DND-41 (cell line): ENCODE data around the gene RNF152.

ENCODE experiments used
- EZH2 ChIP-seq: IDR thresholded peaks from 3 replicates; pipeline ENCODE4 v1.6.1; 2012; ENCODE audit warnings: borderline replicate concordance, low read depth, mild to moderate bottlenecking, moderate library complexity, low read length, inconsistent platforms; ENCODE audit not compliant: severe bottlenecking
- TF ChIP-seq, protein P1 (sequence below): IDR thresholded peaks from 2 replicates; pipeline ENCODE4 v1.5.1; 2012; ENCODE audit warnings: borderline replicate concordance, low read length, moderate library complexity, mild to moderate bottlenecking; ENCODE audit not compliant: poor library complexity, severe bottlenecking; ENCODE audit errors: extremely low read depth

DNA sequence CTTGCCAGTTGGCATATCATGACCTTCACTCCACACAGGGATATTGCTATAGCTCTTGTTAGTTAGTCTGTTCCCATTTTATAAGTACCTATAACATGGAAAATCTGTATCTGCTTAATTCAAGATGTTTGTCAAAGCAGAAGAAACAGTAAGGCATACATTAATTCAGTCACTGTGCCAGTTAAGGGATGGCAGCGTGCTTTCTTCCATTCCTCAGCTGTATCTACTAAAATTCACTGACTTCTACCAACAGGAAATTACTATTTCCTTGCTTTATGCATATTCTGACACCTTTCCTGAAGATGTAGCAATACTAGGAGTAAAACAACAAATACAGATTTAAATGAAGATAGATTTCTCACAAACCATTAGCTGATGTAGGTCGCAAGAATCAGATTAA lies 59.9 kb downstream of the RNF152 start:
- TF ChIP-seq, protein P1, sequence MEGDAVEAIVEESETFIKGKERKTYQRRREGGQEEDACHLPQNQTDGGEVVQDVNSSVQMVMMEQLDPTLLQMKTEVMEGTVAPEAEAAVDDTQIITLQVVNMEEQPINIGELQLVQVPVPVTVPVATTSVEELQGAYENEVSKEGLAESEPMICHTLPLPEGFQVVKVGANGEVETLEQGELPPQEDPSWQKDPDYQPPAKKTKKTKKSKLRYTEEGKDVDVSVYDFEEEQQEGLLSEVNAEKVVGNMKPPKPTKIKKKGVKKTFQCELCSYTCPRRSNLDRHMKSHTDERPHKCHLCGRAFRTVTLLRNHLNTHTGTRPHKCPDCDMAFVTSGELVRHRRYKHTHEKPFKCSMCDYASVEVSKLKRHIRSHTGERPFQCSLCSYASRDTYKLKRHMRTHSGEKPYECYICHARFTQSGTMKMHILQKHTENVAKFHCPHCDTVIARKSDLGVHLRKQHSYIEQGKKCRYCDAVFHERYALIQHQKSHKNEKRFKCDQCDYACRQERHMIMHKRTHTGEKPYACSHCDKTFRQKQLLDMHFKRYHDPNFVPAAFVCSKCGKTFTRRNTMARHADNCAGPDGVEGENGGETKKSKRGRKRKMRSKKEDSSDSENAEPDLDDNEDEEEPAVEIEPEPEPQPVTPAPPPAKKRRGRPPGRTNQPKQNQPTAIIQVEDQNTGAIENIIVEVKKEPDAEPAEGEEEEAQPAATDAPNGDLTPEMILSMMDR: no peak
- TF ChIP-seq EZH2: no peak
